Endothelial cell of hepatic sinusoid (primary cell): Measurements from ENCODE around the gene P2RY13.

Experiments used
- in situ Hi-C: cut with HindIII; loops from 2 replicates; pipeline ENCODE4 v1.10.0; 2017; ENCODE audit warnings: low sequenced_read_pairs

The P2RY13 gene

GRCh38 chr3:151297429-151297828, 31.9 kb downstream of the P2RY13 start:
- in situ Hi-C loops, result no loop called here

DNA sequence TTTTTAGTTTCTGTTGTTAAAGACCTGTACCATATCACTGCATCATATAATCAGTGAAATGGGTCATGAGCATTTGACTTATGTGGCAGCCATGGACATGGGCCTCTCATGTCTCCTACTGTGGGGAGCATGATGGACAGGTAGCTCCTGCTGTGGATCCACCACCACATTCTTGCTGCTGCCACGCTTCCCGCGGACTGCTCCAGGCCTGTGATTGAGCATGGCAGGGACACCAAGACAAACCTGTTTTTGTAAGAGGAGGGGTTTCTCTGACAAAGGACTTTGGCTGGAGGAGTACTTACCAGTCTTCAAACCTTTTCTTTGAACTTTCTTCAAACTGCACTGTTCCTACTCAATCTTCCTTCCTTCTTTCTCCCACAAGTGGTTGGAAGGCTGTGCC, 33.1 kb downstream of the P2RY13 start:
- in situ Hi-C loops, result no loop called here

DNA sequence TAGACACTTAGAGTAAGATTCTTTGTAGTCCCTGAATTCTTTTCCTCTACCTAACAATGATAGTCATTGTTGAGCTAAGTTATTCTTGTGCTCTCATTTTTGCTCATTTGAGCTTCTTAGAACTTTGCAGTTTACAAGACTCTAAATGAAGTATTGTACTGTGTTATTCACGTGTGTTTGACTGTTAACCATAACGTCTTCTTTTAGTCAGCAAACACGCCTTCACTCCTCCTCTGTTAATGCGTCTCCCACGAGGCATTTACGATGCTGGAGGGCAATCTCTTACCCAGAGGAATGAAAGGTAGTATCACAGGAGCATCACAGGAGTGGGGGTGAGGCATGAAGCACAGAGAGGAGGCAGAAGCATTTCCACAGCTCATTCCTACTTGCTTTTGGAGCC, 36.2 kb downstream of the P2RY13 start:
- in situ Hi-C loops, result no loop called here

GRCh38 chr3:151290673-151291072, 38.7 kb downstream of the P2RY13 start:
- in situ Hi-C loops, result no loop called here

- in situ Hi-C loops, result no loop called here
Measured at GRCh38 chr3:151289445-151289844, 39.9 kb downstream of the P2RY13 start.

DNA sequence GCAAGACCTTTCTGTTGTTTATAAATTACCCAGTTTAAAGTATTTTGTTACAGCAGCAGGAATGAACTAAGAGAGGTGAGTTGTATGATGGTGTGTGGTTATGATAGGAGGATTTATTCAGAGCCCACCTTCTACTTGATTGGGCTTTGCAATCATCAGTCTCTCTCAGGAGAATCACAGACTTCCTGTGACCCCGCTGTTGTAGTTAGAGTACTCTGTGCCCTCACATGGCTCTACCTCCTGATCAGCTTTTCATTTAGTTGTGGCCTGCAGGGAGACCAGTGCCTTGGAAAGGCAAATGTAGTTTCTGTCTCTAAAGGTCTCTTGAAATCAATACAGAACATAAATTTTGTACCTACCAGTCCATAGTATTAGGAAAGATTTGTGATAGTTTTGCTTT, 43.4 kb downstream of the P2RY13 start:
- in situ Hi-C loops, result no loop called here

DNA sequence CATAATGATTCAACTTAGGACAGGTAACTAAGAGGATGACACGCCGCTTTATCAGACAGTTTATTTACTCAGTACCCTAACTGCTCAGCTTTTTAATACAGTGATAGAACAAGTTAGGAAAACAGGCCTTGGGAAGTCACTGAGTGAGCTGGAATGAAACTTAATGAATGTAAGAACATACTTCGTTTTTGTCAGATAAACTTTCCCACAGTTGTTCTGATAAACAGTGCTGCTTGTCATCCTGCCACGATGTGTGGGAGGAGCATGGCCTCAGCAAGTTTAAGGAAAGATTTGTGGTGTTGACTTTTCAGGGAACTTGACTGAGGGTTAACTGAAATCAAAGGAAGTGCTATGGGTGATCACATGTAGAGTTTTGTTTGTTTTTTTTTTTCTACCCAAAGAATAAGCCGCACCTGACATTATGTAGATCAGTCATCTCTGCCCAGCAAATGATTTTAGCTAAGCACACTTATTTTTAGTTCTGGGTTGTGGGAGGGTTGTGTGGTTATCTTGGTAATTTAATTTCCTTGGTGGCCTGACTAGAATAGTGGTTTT, 45.4 kb downstream of the P2RY13 start:
- in situ Hi-C loops, result no loop called here

DNA sequence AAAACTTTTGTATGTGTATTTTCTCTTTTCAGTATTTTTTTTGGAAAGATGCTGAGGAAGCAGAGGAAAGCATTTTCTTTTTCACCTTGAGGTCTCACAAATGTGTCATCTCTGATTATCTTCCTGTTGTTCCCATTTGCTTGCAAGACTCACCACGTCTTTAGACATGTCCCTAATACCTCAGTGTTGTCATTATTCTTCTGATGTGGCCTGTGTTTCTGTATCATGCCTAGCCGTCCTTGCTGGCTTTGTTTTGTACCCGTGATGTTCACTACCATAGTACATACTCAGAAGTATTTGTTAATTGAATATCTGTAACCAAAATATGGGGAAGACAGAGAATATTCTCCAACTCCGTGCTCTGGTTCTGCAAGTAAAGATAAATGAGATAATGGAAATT, 46.0 kb downstream of the P2RY13 start:
- in situ Hi-C loops, result no loop called here

GRCh38 chr3:151282921-151283320, 46.4 kb downstream of the P2RY13 start:
- in situ Hi-C loops, result no loop called here

DNA sequence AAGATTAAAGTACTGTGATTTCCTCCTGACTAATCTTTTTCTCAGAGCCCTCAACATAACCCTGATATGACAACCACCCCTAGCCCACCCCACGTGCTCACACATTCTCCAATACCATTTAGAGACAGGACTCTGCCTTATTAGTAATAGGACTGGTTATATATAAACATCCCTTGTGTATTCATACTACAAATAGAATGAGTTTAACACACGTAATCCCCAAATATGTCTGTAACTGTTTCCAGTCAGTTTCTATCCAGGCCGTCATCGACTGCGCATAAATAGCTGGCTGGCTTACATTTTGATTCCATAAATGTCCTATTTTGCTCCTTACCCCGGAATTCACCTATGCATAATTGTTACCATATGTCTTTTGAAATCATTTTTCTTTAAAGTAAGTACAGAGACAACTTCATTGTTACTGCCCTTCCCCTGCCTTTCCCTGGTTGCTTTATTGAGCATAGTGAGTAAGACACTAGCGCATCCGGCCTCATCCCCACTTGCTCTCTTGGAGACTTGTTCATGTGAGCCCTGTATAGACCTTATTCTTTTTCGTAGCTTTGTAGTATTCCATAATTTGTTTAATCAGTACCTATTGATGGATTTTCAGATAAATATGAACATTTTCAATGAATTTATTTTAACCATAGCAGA, 47.6 kb downstream of the P2RY13 start:
- in situ Hi-C loops, result no loop called here

DNA sequence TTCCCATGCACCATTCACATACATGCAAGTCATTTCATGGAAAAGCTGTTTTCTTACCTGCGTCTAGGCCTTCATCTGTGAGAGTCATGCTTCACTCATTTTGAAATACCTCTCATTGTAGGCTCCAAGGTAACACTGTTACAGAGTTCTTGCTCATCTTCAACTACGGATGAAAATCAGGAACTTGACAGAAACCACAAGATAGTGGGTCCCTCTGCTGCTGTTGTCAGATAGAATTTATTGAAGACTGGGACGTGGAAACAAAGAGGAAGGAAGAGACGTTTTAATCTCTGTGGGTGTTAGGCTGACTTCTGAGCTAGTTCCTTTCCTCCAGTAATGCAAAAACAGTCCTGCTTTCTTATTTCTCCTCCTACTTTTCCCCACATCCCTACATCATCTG, 51.1 kb downstream of the P2RY13 start, which contains the start of gene P2RY14:
Gene P2RY14 (minus strand): TSS at position 313 of the 400 bp plus-strand sequence. CDS start 64,226 bp downstream, outside the sequence.
- in situ Hi-C loops, result loop anchor here (5.0 kb wide), 1 partner anchor 46 kb away; no protein-coding TSS in a partner anchor

DNA sequence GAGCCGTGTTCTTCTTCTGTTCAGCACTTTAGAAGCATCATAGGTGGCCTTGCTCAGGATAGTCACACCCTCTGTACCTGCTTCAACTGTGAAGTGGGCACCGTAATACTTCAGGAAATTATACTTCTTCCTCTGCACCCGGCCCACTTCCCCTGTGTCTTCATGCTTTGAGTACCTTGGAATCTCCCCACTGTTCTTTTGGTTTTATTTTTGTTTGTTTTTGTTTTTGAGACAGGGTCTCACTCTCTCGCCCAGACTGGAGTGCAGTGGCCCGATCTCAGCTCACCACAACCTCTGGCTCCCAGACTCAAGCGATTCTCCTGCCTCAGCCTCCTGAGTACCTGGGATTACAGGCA, 52.7 kb downstream of the P2RY13 start:
- in situ Hi-C loops, result loop anchor here (5.0 kb wide), 1 partner anchor 44 kb away; no protein-coding TSS in a partner anchor
